IMR-90 (cell line): ENCODE data around the gene TCF7L1. TPM values are rescaled to one million over a fixed set of nuclear protein-coding genes. Genes with fewer than 3 reads are reported as not detected.
A peak's percentile ranks its signal among the peaks of the same experiment; 100 is the strongest.

Source experiments
- ATAC-seq: fragments of 200-7000 bp; cut with Tn5 transposase; 2 replicates; pipeline ENCODE4 v1.9.1; 2020; ENCODE audit warnings: low read depth, mild to moderate bottlenecking, moderate library complexity
- BruUV-seq: library from RNA; stranded (reverse); fragments of 400-500 nt; replicated peaks from 2 replicates; lab custom pipeline; 2021; lab: Mats Ljungman, UMichigan
- CTCF ChIA-PET: fragments of 300-600 bp; formaldehyde crosslinking; extraction: SDS; loops from one replicate; lab custom pipeline; 2021; ENCODE audit warnings: antibody characterized with exemption; lab: Yijun Ruan, JAX
- POLR2A ChIA-PET: fragments of 300-600 bp; sonication (Branson Sonifier 250); formaldehyde crosslinking; loops from one replicate; lab custom pipeline; 2022; ENCODE audit warnings: antibody characterized with exemption; ENCODE audit not compliant: unreplicated experiment; lab: Charles Lee
- DNase-seq: peaks from one replicate; pipeline ENCODE4 v3.0.0; 2013
- H2AFZ ChIP-seq: replicated peaks from 2 replicates; pipeline ENCODE3; 2013; ENCODE audit warnings: low read length, mild to moderate bottlenecking; ENCODE audit not compliant: poor library complexity
- H2AK5ac ChIP-seq: 2 replicates; pipeline ENCODE4 v1.6.1; 2013; ENCODE audit warnings: low read depth, low read length, inconsistent platforms
- H2AK9ac ChIP-seq: replicated peaks from 2 replicates; pipeline ENCODE3; 2013; ENCODE audit warnings: mild to moderate bottlenecking, low read depth, low read length, moderate library complexity; ENCODE audit not compliant: poor library complexity
- H2BK120ac ChIP-seq: 2 replicates; pipeline ENCODE4 v1.6.1; 2013; ENCODE audit warnings: low read depth, low read length, inconsistent platforms
- H2BK15ac ChIP-seq: 3 replicates; pipeline ENCODE4 v1.6.1; 2013; ENCODE audit warnings: low read depth, low read length, inconsistent platforms
- H2BK20ac ChIP-seq: 2 replicates; pipeline ENCODE4 v1.6.1; 2013; ENCODE audit warnings: low read depth, mild to moderate bottlenecking, inconsistent platforms, low read length, moderate library complexity
- H2BK5ac ChIP-seq: 2 replicates; pipeline ENCODE4 v1.6.1; 2013; ENCODE audit warnings: mild to moderate bottlenecking, low read depth, low read length, inconsistent platforms; ENCODE audit not compliant: poor library complexity, severe bottlenecking
- H3K14ac ChIP-seq: replicated peaks from 2 replicates; pipeline ENCODE4 v1.6.1; 2013; ENCODE audit warnings: low read depth, low read length, inconsistent platforms
- H3K18ac ChIP-seq: 2 replicates; pipeline ENCODE4 v1.6.1; 2013; ENCODE audit warnings: low read depth, low read length, control low read depth
- H3K23ac ChIP-seq: 2 replicates; pipeline ENCODE4 v1.6.1; 2013; ENCODE audit warnings: low read depth, low read length, inconsistent platforms
- H3K27ac ChIP-seq: 2 replicates; pipeline ENCODE4 v1.5.1; 2013; ENCODE audit warnings: mild to moderate bottlenecking, control low read depth, low read length; ENCODE audit not compliant: insufficient read depth
- H3K27me3 ChIP-seq: 2 replicates; pipeline ENCODE4 v1.6.1; 2013; ENCODE audit warnings: low read length; ENCODE audit not compliant: control insufficient read depth, insufficient read depth
- H3K36me3 ChIP-seq: 2 replicates; pipeline ENCODE4 v1.6.1; 2013; ENCODE audit warnings: low read length, mixed read lengths; ENCODE audit not compliant: control insufficient read depth, insufficient read depth
- H3K4ac ChIP-seq: 2 replicates; pipeline ENCODE4 v1.6.1; 2013; ENCODE audit warnings: low read depth, low read length, inconsistent platforms
- H3K4me1 ChIP-seq: 2 replicates; pipeline ENCODE4 v1.6.1; 2013; ENCODE audit warnings: low read length, mixed read lengths; ENCODE audit not compliant: control insufficient read depth, insufficient read depth
- H3K4me2 ChIP-seq: 2 replicates; pipeline ENCODE4 v1.6.1; 2013; ENCODE audit warnings: low read depth, mild to moderate bottlenecking, control low read depth, low read length, moderate library complexity
- H3K4me3 ChIP-seq: 2 replicates; pipeline ENCODE4 v1.5.1; 2013; ENCODE audit warnings: low read depth, mild to moderate bottlenecking, control low read depth, low read length, moderate library complexity; ENCODE audit not compliant: insufficient read depth
- H3K56ac ChIP-seq: 2 replicates; pipeline ENCODE4 v1.6.1; 2013; ENCODE audit warnings: low read length, inconsistent platforms; ENCODE audit not compliant: insufficient read depth; ENCODE audit errors: extremely low read depth
- H3K79me1 ChIP-seq, 2 experiments: 2 replicates each; pipeline ENCODE4 v1.6.1; 2013; ENCODE audit warnings: low read length in 2 of 2, inconsistent platforms in 1 of 2, low read depth in 1 of 2
- H3K9ac ChIP-seq: 2 replicates; pipeline ENCODE4 v1.6.1; 2013; ENCODE audit warnings: low read depth, low read length, control low read depth
- H3K9me1 ChIP-seq: 2 replicates; pipeline ENCODE4 v1.6.1; 2013; ENCODE audit warnings: low read length, inconsistent platforms; ENCODE audit not compliant: insufficient read depth
- H3K9me3 ChIP-seq: 2 replicates; pipeline ENCODE4 v1.6.1; 2013; ENCODE audit warnings: low read length; ENCODE audit not compliant: control insufficient read depth, insufficient read depth
- H4K20me1 ChIP-seq: 2 replicates; pipeline ENCODE4 v1.6.1; 2013; ENCODE audit warnings: low read length, inconsistent platforms; ENCODE audit not compliant: insufficient read depth
- H4K5ac ChIP-seq: 2 replicates; pipeline ENCODE4 v1.6.1; 2013; ENCODE audit warnings: mild to moderate bottlenecking, low read depth, low read length, control low read depth
- H4K8ac ChIP-seq, 2 experiments: 2 replicates each; pipeline ENCODE4 v1.6.1; 2013; ENCODE audit warnings: low read depth in 2 of 2, low read length in 2 of 2, control low read depth in 1 of 2, inconsistent platforms in 1 of 2
- H4K91ac ChIP-seq: 2 replicates; pipeline ENCODE4 v1.6.1; 2013; ENCODE audit warnings: low read depth, low read length, inconsistent platforms; ENCODE audit not compliant: insufficient read depth
- BHLHE40 ChIP-seq: fragments of 150-350 bp; IDR thresholded peaks from 2 replicates; pipeline ENCODE4 v1.6.1; 2016; ENCODE audit warnings: mild to moderate bottlenecking, low read depth, low read length
- CEBPB ChIP-seq: IDR thresholded peaks from 2 replicates; pipeline ENCODE4 v1.6.1; 2012; ENCODE audit warnings: low read depth, low read length, improper control_type of control experiment
- CHD1 ChIP-seq: IDR thresholded peaks from 2 replicates; pipeline ENCODE4 v1.6.1; 2012; ENCODE audit warnings: low read depth, low read length, improper control_type of control experiment
- FOS ChIP-seq: fragments of 150-350 bp; IDR thresholded peaks from 2 replicates; pipeline ENCODE4 v1.6.1; 2016; ENCODE audit warnings: low read depth, low read length
- MAFK ChIP-seq: IDR thresholded peaks from 2 replicates; pipeline ENCODE4 v1.6.1; 2012; ENCODE audit warnings: low read depth, low read length, improper control_type of control experiment
- MXI1 ChIP-seq: IDR thresholded peaks from 2 replicates; pipeline ENCODE4 v1.6.1; 2012; ENCODE audit warnings: low read depth, mild to moderate bottlenecking, low read length, moderate library complexity, borderline replicate concordance
- NFE2L2 ChIP-seq: fragments of 150-350 bp; IDR thresholded peaks from 2 replicates; pipeline ENCODE4 v1.6.1; 2016; ENCODE audit warnings: low read depth, mild to moderate bottlenecking, low read length
- POLR2A ChIP-seq: IDR thresholded peaks from 2 replicates; pipeline ENCODE4 v1.6.1; 2012; ENCODE audit warnings: mild to moderate bottlenecking, low read depth, low read length
- RCOR1 ChIP-seq: IDR thresholded peaks from 2 replicates; pipeline ENCODE4 v1.6.1; 2012; ENCODE audit warnings: mild to moderate bottlenecking, low read length, improper control_type of control experiment; ENCODE audit not compliant: insufficient replicate concordance
- RFX5 ChIP-seq: IDR thresholded peaks from 2 replicates; pipeline ENCODE4 v1.8.0; 2012; ENCODE audit warnings: low read depth, mild to moderate bottlenecking, low read length, moderate library complexity
- SMC3 ChIP-seq: fragments of 150-350 bp; IDR thresholded peaks from 2 replicates; pipeline ENCODE4 v1.6.1; 2016; ENCODE audit warnings: low read depth, mild to moderate bottlenecking, antibody characterized with exemption, low read length, moderate library complexity
- USF2 ChIP-seq: fragments of 150-350 bp; IDR thresholded peaks from 2 replicates; pipeline ENCODE4 v1.6.1; 2017; ENCODE audit warnings: mild to moderate bottlenecking, antibody characterized with exemption, low read length, low read depth
- WGBS, 2 experiments: methylation state at CpG; one replicate each; pipeline versions ENCODE4 v1.1.5 to v1.1.7; 2013; ENCODE audit warnings: missing lambda C conversion rate in 2 of 2; ENCODE audit not compliant: insufficient read length in 1 of 2; ENCODE audit errors: extremely low coverage in 2 of 2; 5-methylcytosine and 5-hydroxymethylcytosine counted together
- dilution Hi-C: fragments of 300-500 bp; cut with HindIII; formaldehyde crosslinking; loops from one replicate; pipeline ENCODE4 v1.14.3; 2018; ENCODE audit warnings: low sequenced_read_pairs; ENCODE audit not compliant: unreplicated experiment
- in situ Hi-C: fragments of 300-500 bp; cut with MboI; formaldehyde crosslinking; loops from 3 replicates; pipeline ENCODE4 v1.14.3; 2019; ENCODE audit warnings: low sequenced_read_pairs, inconsistent platforms, mixed read lengths
- intact Hi-C: fragments of 100-400 bp; cut with micrococcal nuclease; formaldehyde crosslinking; loops from 2 replicates; pipeline ENCODE4 v1.10.0; 2022
- polyA plus RNA-seq, 3 experiments: library from polyadenylated mRNA; depleted of rRNA; stranded (reverse); fragments of >200 nt; gene quantifications; 2 replicates each; pipeline ENCODE4 v1.2.3, GENCODE V29; 2012; ENCODE audit warnings: low replicate concordance in 1 of 3
- total RNA-seq: library from RNA; depleted of rRNA; stranded (reverse); fragments of >200 nt; gene quantifications from 2 replicates; pipeline ENCODE4 v1.2.3, GENCODE V29; 2012
- TF ChIP-seq, protein P1 (sequence below): conservative IDR thresholded peaks from 2 replicates; pipeline ENCODE4 v1.5.1; 2012; ENCODE audit warnings: mild to moderate bottlenecking, low read depth, low read length, improper control_type of control experiment
- TF ChIP-seq, protein P2 (sequence below): fragments of 150-350 bp; IDR thresholded peaks from 2 replicates; pipeline ENCODE4 v1.6.1; 2016; ENCODE audit warnings: low read depth, mild to moderate bottlenecking, low read length, moderate library complexity, borderline replicate concordance

TCF7L1 gene
- total and polyA plus RNA-seq, 2 of the 4 experiments (the other 2 are of a cell fraction) = 0.72 to 11.1 TPM

- TF ChIP-seq, protein P1, sequence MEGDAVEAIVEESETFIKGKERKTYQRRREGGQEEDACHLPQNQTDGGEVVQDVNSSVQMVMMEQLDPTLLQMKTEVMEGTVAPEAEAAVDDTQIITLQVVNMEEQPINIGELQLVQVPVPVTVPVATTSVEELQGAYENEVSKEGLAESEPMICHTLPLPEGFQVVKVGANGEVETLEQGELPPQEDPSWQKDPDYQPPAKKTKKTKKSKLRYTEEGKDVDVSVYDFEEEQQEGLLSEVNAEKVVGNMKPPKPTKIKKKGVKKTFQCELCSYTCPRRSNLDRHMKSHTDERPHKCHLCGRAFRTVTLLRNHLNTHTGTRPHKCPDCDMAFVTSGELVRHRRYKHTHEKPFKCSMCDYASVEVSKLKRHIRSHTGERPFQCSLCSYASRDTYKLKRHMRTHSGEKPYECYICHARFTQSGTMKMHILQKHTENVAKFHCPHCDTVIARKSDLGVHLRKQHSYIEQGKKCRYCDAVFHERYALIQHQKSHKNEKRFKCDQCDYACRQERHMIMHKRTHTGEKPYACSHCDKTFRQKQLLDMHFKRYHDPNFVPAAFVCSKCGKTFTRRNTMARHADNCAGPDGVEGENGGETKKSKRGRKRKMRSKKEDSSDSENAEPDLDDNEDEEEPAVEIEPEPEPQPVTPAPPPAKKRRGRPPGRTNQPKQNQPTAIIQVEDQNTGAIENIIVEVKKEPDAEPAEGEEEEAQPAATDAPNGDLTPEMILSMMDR = no peak
- no peak for TF ChIP-seq MAFK
- no peak for TF ChIP-seq POLR2A
Measured at GRCh38 chr2:85163675-85164074, 30.5 kb downstream of the TCF7L1 start (continued).

DNA sequence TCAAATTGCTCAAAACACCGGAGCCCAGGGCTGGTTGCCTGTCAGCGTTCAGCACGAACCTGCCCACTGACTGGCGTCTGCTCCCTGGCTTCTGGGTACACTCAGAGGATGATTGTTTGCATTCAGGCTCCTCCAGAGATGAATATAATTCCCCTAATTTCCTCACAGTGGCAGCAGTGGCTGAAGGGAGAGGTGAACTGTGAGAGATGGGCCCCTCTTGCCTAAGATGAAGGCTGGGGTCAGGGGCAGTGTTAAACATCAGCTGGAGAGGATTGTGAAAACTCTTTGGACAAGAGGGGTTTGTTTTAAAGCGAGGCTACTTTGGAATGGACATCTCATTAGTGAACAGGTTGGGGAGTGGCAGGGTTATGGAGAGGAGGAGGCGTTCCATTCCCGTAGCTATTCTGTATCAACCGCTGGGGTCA is 31.0 kb downstream of the TCF7L1 start:
- TF ChIP-seq SMC3 = no peak
- TF ChIP-seq RFX5 = no peak
- TF ChIP-seq BHLHE40 = no peak
- no peak for TF ChIP-seq RCOR1
- no peak for TF ChIP-seq CEBPB
- TF ChIP-seq NFE2L2 = no peak
- TF ChIP-seq, protein P2, sequence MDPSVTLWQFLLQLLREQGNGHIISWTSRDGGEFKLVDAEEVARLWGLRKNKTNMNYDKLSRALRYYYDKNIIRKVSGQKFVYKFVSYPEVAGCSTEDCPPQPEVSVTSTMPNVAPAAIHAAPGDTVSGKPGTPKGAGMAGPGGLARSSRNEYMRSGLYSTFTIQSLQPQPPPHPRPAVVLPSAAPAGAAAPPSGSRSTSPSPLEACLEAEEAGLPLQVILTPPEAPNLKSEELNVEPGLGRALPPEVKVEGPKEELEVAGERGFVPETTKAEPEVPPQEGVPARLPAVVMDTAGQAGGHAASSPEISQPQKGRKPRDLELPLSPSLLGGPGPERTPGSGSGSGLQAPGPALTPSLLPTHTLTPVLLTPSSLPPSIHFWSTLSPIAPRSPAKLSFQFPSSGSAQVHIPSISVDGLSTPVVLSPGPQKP = no peak
- TF ChIP-seq CHD1 = no peak
- TF ChIP-seq USF2 = no peak
- no peak for TF ChIP-seq FOS
- no peak for TF ChIP-seq MXI1
- ATAC-seq = no peak

More for the DNA sequence above, 31.0 kb downstream of the TCF7L1 start:
- Histone ChIP-seq H3K18ac (no peak overlapping the region), H2BK15ac (no peak overlapping the region), H3K27me3 (no peaks in the 10 kb centered on the region), H3K79me1 (peaks cover 48 to 91% of the 10 kb centered on the region in 2 experiments), H3K9me1 (peaks cover 43% of the 10 kb centered on the region), H3K9ac (no peak overlapping the region), H3K4me1 (peaks cover 27% of the 10 kb centered on the region), H3K56ac (no peak overlapping the region), H4K5ac (no peak overlapping the region), H3K36me3 (peaks cover 3% of the 10 kb centered on the region; the same call in 1 of the 2 replicates), H4K20me1 (peaks cover 87% of the 10 kb centered on the region), H2BK20ac (no peak overlapping the region), H2AK5ac (peak overlapping the region; percentile 58; the same call in 1 of the 2 replicates), H3K14ac (no peak overlapping the region), H3K9me3 (no peaks in the 10 kb centered on the region), H4K91ac (no peak overlapping the region), H2AK9ac (peak overlapping the region; percentile 30), H3K4ac (no peak overlapping the region), H3K4me3 (no peak overlapping the region), H2AFZ (no peak overlapping the region), H2BK5ac (no peak overlapping the region), H3K4me2 (no peak overlapping the region), H3K23ac (no peak overlapping the region), H2BK120ac (no peak overlapping the region), H3K27ac (no peak overlapping the region), H4K8ac (no peak overlapping the region)
- ChIA-PET POLR2A (no interaction called here), CTCF (interaction anchor here (0.7 to 0.8 kb wide), 2 partner anchors 28 to 121 kb away, joined by 3 to 4 read pairs; no protein-coding TSS in a partner anchor)
- dilution Hi-C loops = no loop called here
- in situ Hi-C loops = no loop called here
- BruUV-seq = no TSS peak
- DNase-seq = no peak
- WGBS, 2 experiments = 80% methylated on average over 1 of the region's 8 CpGs; no CpG with 5 or more reads in 1 of the 2 experiments
- intact Hi-C loops = no loop called here
